Right lobe of liver (tissue), 4 donors: ENCODE data around the gene RSU1.

Source experiments
- CTCF ChIP-seq, 4 donors: fragments of 200-600 bp in 3 of 4; fragments of 450-650 bp in 1 of 4; IDR thresholded peaks; one replicate each; pipeline versions ENCODE4 v1.5.1 to v1.8.0; 2016 to 2022; ENCODE audit warnings: antibody characterized with exemption in 4 of 4, mild to moderate bottlenecking in 2 of 4
- POLR2A ChIP-seq: fragments of 450-650 bp; IDR thresholded peaks from one replicate; pipeline ENCODE4 v1.6.1; 2017; ENCODE audit warnings: antibody characterized with exemption, mild to moderate bottlenecking
- donor health status: DM: no; HTN: no; CAD: no.
- donor health status: DM: no; HTN: no; CAD: no.
- donor health status: DM: no; HTN: yes; CAD: no.

GRCh38 chr10:16748749-16749148 is 68.5 kb downstream of the RSU1 start:
- TF ChIP-seq CTCF (IDR thresholded peaks at IDR 0.05) (no peak), POLR2A (no peak)
